GOT3 (cell line): ENCODE measurements around the gene QSOX1.

Source experiments
- DNase-seq: peaks from one replicate; lab custom pipeline; 2025; ENCODE audit warnings: mixed read lengths; lab: John Stamatoyannopoulos, UW

QSOX1 gene

GRCh38 chr1:180213401-180214170 lies 58.9 kb downstream of the QSOX1 start:
- DNase-seq, result no peak

- no peak for DNase-seq
Observed at GRCh38 chr1:180215856-180216625, 61.4 kb downstream of the QSOX1 start.

- no peak for DNase-seq
Observed at GRCh38 chr1:180217006-180217405, 62.3 kb downstream of the QSOX1 start.

GRCh38 chr1:180218806-180219765 lies 64.4 kb downstream of the QSOX1 start:
- no peak for DNase-seq

- no peak for DNase-seq
Observed at GRCh38 chr1:180219776-180220175, 65.1 kb downstream of the QSOX1 start.

GRCh38 chr1:180221462-180221861 lies 66.8 kb downstream of the QSOX1 start:
- no peak for DNase-seq

GRCh38 chr1:180224902-180225301 lies 70.2 kb downstream of the QSOX1 start:
- DNase-seq, result no peak

- no peak for DNase-seq
Observed at GRCh38 chr1:180225403-180225802, 70.7 kb downstream of the QSOX1 start.

GRCh38 chr1:180227861-180228647 lies 73.4 kb downstream of the QSOX1 start:
- no peak for DNase-seq

- no peak for DNase-seq
Observed at GRCh38 chr1:180228648-180229482, 74.2 kb downstream of the QSOX1 start.

- no peak for DNase-seq
Observed at GRCh38 chr1:180229483-180230415, 75.1 kb downstream of the QSOX1 start, which contains the start of gene LHX4. Gene LHX4 (plus strand): TSS chr1:180230264. CDS start chr1:180230530, 266 bp downstream.

- DNase-seq, result no peak
Observed at GRCh38 chr1:180230416-180230790, 75.7 kb downstream of the QSOX1 start.

GRCh38 chr1:180230791-180231505 lies 76.3 kb downstream of the QSOX1 start:
- no peak for DNase-seq

GRCh38 chr1:180231506-180231921 lies 76.8 kb downstream of the QSOX1 start:
- DNase-seq, result no peak

- no peak for DNase-seq
Observed at GRCh38 chr1:180231936-180232335, 77.3 kb downstream of the QSOX1 start.

- no peak for DNase-seq
Observed at GRCh38 chr1:180232521-180233043, 77.9 kb downstream of the QSOX1 start.

GRCh38 chr1:180233191-180234011 lies 78.7 kb downstream of the QSOX1 start:
- no peak for DNase-seq
